GM12875 (cell line): ENCODE measurements around the gene CPEB4.

Experiments used
- H3K4me3 ChIP-seq: one replicate; pipeline ENCODE4 v1.5.1; 2011; ENCODE audit warnings: low read depth, low read length, control low read depth
- CTCF ChIP-seq: IDR thresholded peaks from 2 replicates; pipeline ENCODE4 v1.5.1; 2011; ENCODE audit warnings: low read depth, mild to moderate bottlenecking, control low read depth, inconsistent platforms, low read length, moderate library complexity, borderline replicate concordance; ENCODE audit not compliant: insufficient read depth

CPEB4 gene

GRCh38 chr5:173895401-173896165, 7.4 kb downstream of the CPEB4 start:
- no peak overlapping the region for H3K4me3 ChIP-seq
- no peak for TF ChIP-seq CTCF

DNA sequence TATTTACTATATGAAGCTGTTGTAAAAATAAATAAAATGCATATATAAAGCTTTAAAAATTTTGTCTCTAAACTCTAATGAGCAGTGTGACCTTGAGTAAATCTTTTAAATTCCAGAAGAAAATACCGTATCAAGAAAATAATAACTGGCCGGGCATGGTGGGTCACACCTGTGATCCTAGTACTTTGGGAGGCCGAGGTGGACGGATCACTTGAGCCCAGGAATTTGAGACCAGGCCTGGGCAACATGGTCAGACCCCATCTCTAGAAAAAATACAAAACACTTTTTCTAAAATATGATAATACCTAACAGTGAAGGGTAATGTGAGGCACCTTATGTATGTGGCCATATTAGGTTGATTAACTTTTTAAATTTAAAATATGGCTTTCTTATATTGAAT, 8.5 kb downstream of the CPEB4 start:
- H3K4me3 ChIP-seq, result no peak overlapping the region

DNA sequence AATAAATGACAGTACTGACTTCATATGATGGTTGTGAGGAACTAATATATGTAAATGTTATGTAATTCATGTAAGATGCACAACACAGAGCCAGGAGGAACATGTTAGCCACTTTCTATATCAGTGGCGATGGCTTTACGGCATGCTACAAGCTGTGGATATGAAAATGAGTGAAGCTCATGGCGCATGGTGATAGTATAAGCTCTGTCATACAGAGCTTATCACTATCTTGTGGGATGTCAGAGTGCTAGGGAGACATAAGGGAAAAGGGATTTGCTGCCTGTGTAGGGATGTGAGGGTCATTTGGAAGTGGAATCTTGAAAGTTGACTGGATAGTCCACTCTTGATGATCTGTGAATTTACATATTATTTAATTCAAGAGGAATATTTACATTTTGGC, 13.6 kb downstream of the CPEB4 start:
- no peak overlapping the region for H3K4me3 ChIP-seq
- no peak for TF ChIP-seq CTCF

More for the DNA sequence above, 8.5 kb downstream of the CPEB4 start:
- TF ChIP-seq CTCF, result no peak

DNA sequence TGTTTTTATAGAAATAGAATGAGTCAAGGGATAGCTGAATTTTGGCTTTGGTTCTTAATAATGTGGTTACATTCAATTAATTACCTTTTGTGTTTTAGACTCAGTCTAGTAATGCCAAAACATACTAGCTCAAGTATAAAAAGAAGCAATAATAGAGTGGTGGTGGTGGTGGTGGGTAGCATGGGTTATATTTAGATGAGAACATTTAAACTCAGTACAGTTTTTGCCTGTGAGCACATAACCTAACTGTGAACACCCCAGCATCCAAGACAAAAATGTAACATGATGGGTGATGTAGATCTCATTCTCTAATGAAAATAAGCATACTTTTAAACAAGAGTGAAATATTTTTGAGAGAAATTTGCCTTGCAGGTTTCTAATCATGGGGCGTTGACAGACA, 14.2 kb downstream of the CPEB4 start:
- no peak for TF ChIP-seq CTCF
- H3K4me3 ChIP-seq, result no peak overlapping the region

DNA sequence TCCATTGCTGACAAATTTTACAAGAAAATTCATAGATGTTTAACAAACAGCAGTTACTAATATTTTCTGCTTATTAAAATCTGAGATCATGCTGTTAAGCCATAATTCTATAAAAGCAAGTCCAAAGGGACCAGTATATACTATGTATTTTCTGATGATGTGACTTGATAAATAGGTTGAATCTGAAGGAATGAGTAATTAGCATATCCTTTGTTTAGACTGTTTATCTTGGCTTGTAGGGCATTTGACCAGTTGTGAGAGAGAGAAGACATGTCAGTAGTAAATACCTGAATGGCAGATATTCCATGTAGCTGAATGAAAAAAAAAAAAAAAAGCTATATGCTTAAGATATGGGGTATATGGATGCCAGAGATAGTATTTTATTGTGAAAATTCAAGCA, 14.6 kb downstream of the CPEB4 start:
- TF ChIP-seq CTCF, result no peak
- no peak overlapping the region for H3K4me3 ChIP-seq

- no peak overlapping the region for H3K4me3 ChIP-seq
- TF ChIP-seq CTCF, result no peak
These were observed 15.4 kb downstream of the CPEB4 start for GRCh38 chr5:173903396-173904140.

DNA sequence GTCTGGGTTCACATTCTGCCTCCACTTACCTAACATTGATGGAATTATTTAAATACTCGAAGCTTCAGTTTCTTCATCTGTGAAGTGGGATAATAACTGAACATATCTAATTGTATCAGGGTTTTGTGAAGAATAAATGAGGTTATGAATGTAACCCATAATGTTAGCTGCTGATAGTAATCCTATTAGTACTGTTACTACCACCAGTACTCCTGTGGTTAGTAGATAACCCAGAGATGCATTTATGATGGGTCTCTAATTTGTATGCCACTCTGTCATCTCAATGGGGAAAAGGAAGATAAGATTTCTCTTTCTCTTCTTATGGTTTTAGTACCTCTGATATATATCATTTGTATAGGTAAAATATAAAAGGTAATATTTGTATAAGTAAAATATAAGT, 16.0 kb downstream of the CPEB4 start:
- TF ChIP-seq CTCF, result no peak
- no peak overlapping the region for H3K4me3 ChIP-seq
